Caco-2 (cell line): ENCODE measurements around the gene PTMA. TPM values are rescaled to one million over a fixed set of nuclear protein-coding genes. Genes with fewer than 3 reads are reported as not detected.

Source experiments
- BruUV-seq: library from RNA; stranded (reverse); fragments of 400-500 nt; replicated peaks from 2 replicates; lab custom pipeline; 2021; lab: Mats Ljungman, UMichigan
- CTCF ChIA-PET: fragments of 300-600 bp; sonication (Branson Sonifier 250); formaldehyde crosslinking; loops from one replicate; lab custom pipeline; 2022; ENCODE audit warnings: antibody characterized with exemption; lab: Charles Lee
- POLR2A ChIA-PET: fragments of 300-600 bp; sonication (Branson Sonifier 250); formaldehyde crosslinking; loops from one replicate; lab custom pipeline; 2022; ENCODE audit warnings: antibody characterized with exemption; lab: Charles Lee
- DNase-seq, 2 experiments: peaks; one replicate each; pipeline versions ENCODE4 v3.0.0 to v3.0.0-alpha.2; 2020 to 2022
- H3K27me3 ChIP-seq: replicated peaks from 2 replicates; pipeline ENCODE4 v1.6.0; 2011; ENCODE audit warnings: low read length; ENCODE audit not compliant: control insufficient read depth, insufficient read depth
- H3K36me3 ChIP-seq: 2 replicates; pipeline ENCODE4 v1.5.1; 2011; ENCODE audit warnings: low read length; ENCODE audit not compliant: control insufficient read depth, insufficient read depth
- H3K4me1 ChIP-seq: fragments of 250-450 bp; sonication (Bioruptor Pico); 2 replicates; pipeline ENCODE4 v1.5.1; 2020; ENCODE audit warnings: mild to moderate bottlenecking
- H3K4me3 ChIP-seq: 2 replicates; pipeline ENCODE4 v1.5.1; 2011; ENCODE audit warnings: low read depth, mild to moderate bottlenecking, control low read depth, low read length
- H3K9me3 ChIP-seq: fragments of 250-450 bp; sonication (Bioruptor Pico); 2 replicates; pipeline ENCODE4 v1.5.1; 2020; ENCODE audit warnings: mild to moderate bottlenecking, moderate library complexity
- H3K27ac Mint-ChIP-seq: one replicate; pipeline ENCODE4 v1.8.0; 2022; ENCODE audit warnings: mixed read lengths; ENCODE audit not compliant: unreplicated experiment
- H3K27me3 Mint-ChIP-seq: one replicate; pipeline ENCODE4 v1.8.0; 2022; ENCODE audit warnings: mixed read lengths; ENCODE audit not compliant: insufficient read depth, unreplicated experiment
- H3K36me3 Mint-ChIP-seq: one replicate; pipeline ENCODE4 v1.8.0; 2022; ENCODE audit warnings: mild to moderate bottlenecking, mixed read lengths; ENCODE audit not compliant: insufficient read depth, unreplicated experiment
- H3K4me1 Mint-ChIP-seq: one replicate; pipeline ENCODE4 v1.8.0; 2022; ENCODE audit warnings: low read depth, mixed read lengths; ENCODE audit not compliant: unreplicated experiment
- H3K4me3 Mint-ChIP-seq: one replicate; pipeline ENCODE4 v1.8.0; 2022; ENCODE audit warnings: mild to moderate bottlenecking, moderate library complexity, mixed read lengths; ENCODE audit not compliant: unreplicated experiment
- H3K9me3 Mint-ChIP-seq: one replicate; pipeline ENCODE4 v1.8.0; 2022; ENCODE audit warnings: mixed read lengths; ENCODE audit not compliant: unreplicated experiment
- intact Hi-C: fragments of 100-400 bp; cut with micrococcal nuclease; formaldehyde crosslinking; loops from one replicate; pipeline ENCODE4 v1.10.0; 2022; ENCODE audit not compliant: unreplicated experiment
- total RNA-seq: library from RNA; stranded (reverse); gene quantifications from 2 replicates; pipeline ENCODE4 v1.2.3, GENCODE V29; 2022
- TF ChIP-seq, protein P1 (sequence below), 2 experiments: fragments of 200-600 bp in 1 of 2; IDR thresholded peaks; 1 replicate in 1 of 2; 2 replicates in 1 of 2; pipeline versions ENCODE4 v1.5.1 to v1.8.0; 2011 to 2022; ENCODE audit warnings: antibody characterized with exemption in 1 of 2, control low read depth in 1 of 2, inconsistent platforms in 1 of 2, low read depth in 1 of 2, low read length in 1 of 2, mild to moderate bottlenecking in 1 of 2, moderate library complexity in 1 of 2; ENCODE audit not compliant: insufficient read depth in 1 of 2, severe bottlenecking in 1 of 2, unreplicated experiment in 1 of 2

Gene PTMA
- total RNA-seq, 1 experiment from 2014 or later, result 669 TPM

DNA sequence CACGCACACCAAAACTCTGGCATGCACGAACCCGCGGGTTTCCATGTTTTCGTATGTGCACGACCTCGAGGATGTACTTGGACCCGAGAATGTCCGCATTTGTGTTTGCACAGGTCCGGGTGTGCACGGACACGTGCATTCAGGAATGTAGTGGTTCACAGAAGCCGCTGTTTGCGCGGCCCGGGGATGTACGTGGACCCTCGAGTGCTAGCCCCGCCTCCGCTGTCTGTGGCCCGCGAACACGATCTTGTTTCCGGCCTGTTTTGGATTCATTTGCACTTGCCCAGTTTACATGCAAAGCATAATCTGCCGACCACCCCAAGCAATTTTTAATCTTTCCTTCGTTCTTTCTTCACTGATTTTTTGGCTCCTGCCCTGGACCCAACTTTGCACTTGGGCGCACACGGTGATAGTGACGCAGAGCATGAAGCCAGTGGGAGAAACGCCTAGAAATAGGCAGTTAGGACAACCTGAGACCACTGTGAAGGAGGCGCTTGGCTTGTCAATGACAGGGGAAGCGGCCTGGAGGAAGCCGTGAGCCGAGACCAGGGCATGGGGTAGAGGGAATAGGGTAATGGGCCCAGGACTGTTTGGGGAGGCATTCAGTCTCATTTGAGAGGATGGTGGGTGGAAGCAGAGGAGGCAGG lies 45.4 kb upstream of the PTMA start:
- H3K27ac Mint-ChIP-seq, result peak overlapping the region; percentile 93

DNA sequence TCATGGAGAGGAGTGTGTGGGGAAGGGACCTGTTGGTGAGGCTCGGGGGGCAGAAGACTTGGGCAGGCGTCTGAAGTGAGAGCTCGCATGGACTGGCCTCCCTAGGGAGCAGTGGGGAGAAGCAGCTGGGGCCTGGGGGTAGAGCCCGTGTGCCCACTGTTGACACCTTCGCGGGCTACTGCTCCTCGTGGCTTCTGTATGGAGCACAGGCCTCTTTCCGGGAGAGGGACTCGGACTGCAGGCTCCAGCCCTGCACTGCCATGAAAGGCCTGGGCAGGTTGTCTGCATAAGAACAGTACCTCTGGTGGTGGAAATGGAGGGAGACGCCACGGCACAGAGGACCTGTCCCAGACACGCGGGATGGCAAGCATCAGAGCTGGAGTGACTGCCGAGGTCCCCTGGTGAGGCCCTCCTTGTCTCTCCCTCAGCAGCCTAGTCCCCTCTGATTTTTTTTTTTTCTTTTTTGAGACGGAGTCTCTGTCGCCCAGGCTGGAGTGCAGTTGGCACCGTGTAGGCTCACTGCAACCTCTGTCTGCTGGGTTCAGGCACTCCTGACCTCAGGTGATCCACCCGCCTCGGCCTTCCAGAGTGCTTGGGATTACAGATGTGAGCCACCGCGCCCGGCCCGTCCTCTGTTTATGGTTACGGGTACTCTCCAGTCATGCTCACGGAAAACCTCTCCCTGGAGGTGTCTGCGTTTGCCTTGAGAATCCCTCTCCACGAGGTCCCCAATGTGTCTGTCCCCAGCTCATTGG lies 44.7 kb upstream of the PTMA start:
- Histone ChIP-seq H3K36me3 (no peaks in the 10 kb centered on the region), H3K4me1 (peaks cover 44% of the 10 kb centered on the region), H3K4me3 (no peak overlapping the region), H3K9me3 (no peaks in the 10 kb centered on the region), H3K27me3 (no peaks in the 10 kb centered on the region)
- intact Hi-C loops, result loop anchor here (5.0 kb wide), 1 partner anchor 119 kb away; the partner anchor contains the start of gene PDE6D
- peak overlapping the region; percentile 77 for H3K4me3 Mint-ChIP-seq
- no peaks in the 10 kb centered on the region for H3K27me3 Mint-ChIP-seq
- DNase-seq, result peak; percentile 31 to 52
- CTCF ChIA-PET, result no interaction called here
- peak overlapping the region; percentile 93 for H3K27ac Mint-ChIP-seq
- POLR2A ChIA-PET, result no interaction called here
- TF ChIP-seq, protein P1, sequence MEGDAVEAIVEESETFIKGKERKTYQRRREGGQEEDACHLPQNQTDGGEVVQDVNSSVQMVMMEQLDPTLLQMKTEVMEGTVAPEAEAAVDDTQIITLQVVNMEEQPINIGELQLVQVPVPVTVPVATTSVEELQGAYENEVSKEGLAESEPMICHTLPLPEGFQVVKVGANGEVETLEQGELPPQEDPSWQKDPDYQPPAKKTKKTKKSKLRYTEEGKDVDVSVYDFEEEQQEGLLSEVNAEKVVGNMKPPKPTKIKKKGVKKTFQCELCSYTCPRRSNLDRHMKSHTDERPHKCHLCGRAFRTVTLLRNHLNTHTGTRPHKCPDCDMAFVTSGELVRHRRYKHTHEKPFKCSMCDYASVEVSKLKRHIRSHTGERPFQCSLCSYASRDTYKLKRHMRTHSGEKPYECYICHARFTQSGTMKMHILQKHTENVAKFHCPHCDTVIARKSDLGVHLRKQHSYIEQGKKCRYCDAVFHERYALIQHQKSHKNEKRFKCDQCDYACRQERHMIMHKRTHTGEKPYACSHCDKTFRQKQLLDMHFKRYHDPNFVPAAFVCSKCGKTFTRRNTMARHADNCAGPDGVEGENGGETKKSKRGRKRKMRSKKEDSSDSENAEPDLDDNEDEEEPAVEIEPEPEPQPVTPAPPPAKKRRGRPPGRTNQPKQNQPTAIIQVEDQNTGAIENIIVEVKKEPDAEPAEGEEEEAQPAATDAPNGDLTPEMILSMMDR (IDR thresholded peaks at IDR 0.05; ENCODE audit: insufficient read depth in 1 of 2, low read depth in 1 of 2, low read length in 1 of 2, severe bottlenecking in 1 of 2, unreplicated experiment in 1 of 2), result no peak
- no TSS peak for BruUV-seq
- peaks cover 7% of the 10 kb centered on the region for H3K4me1 Mint-ChIP-seq
- peaks cover 19% of the 10 kb centered on the region for H3K36me3 Mint-ChIP-seq
- no peaks in the 10 kb centered on the region for H3K9me3 Mint-ChIP-seq

More for the DNA sequence above, 45.4 kb upstream of the PTMA start:
- ChIA-PET POLR2A (interaction anchor here (0.6 kb wide), 1 partner anchor 45 kb away, joined by 5 read pairs; the partner anchor contains the start of gene PTMA), CTCF (interaction anchor here (1.0 kb wide), 2 partner anchors 12 to 15 kb away, joined by 3 to 9 read pairs; no protein-coding TSS in a partner anchor)
- peaks cover 19% of the 10 kb centered on the region for H3K36me3 Mint-ChIP-seq
- Histone ChIP-seq H3K27me3 (no peaks in the 10 kb centered on the region), H3K4me3 (peak overlapping the region; percentile 40), H3K4me1 (peaks cover 47% of the 10 kb centered on the region), H3K36me3 (no peaks in the 10 kb centered on the region), H3K9me3 (no peaks in the 10 kb centered on the region)
- H3K4me3 Mint-ChIP-seq, result peak overlapping the region; percentile 77
- intact Hi-C loops, result loop anchor here (1.0 to 5.0 kb wide), 4 partner anchors 17 to 119 kb away; partner anchors contain the start of gene PDE6D
- DNase-seq, result peak; percentile 72 to 84
- no peaks in the 10 kb centered on the region for H3K27me3 Mint-ChIP-seq
- TF ChIP-seq, protein P1 (IDR thresholded peaks at IDR 0.05; ENCODE audit: insufficient read depth in 1 of 2, low read depth in 1 of 2, low read length in 1 of 2, severe bottlenecking in 1 of 2, unreplicated experiment in 1 of 2), result no peak
- H3K4me1 Mint-ChIP-seq, result peaks cover 7% of the 10 kb centered on the region
- no TSS peak for BruUV-seq
- no peaks in the 10 kb centered on the region for H3K9me3 Mint-ChIP-seq

DNA sequence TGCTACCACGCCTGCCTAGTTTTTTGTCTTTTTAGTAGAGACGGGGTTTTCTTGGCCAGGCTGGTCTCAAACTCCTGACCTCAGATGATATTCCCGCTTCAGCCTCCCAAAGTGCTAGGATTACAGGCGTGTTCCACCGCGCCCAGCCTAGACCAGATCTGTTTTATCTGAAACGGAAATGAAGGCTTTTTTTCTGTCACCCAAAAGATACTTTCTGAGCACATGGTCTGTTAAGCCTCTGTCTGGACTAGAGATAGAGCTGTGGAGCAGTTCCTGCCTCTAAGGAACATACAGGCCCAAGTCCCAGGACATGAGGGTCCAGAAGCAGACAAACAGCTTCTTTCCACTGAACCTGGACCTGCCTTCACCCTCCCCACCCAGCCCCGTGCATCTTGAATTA lies 43.6 kb upstream of the PTMA start:
- H3K27me3 ChIP-seq, result no peaks in the 10 kb centered on the region
- intact Hi-C loops, result loop anchor here (5.0 kb wide), 1 partner anchor 118 kb away; the partner anchor contains the start of gene PDE6D
- Mint-ChIP-seq H3K4me3 (no peak overlapping the region), H3K27me3 (no peaks in the 10 kb centered on the region), H3K9me3 (no peaks in the 10 kb centered on the region), H3K4me1 (peaks cover 7% of the 10 kb centered on the region), H3K27ac (no peak overlapping the region), H3K36me3 (peaks cover 19% of the 10 kb centered on the region)
- ChIA-PET POLR2A (no interaction called here), CTCF (interaction anchor here (3.0 kb wide), 1 partner anchor 10 kb away, joined by 18 read pairs; no protein-coding TSS in a partner anchor)
- no peaks in the 10 kb centered on the region for H3K36me3 ChIP-seq
- H3K4me1 ChIP-seq, result peaks cover 42% of the 10 kb centered on the region
- TF ChIP-seq, protein P1 (IDR thresholded peaks at IDR 0.05; ENCODE audit: insufficient read depth in 1 of 2, low read depth in 1 of 2, low read length in 1 of 2, severe bottlenecking in 1 of 2, unreplicated experiment in 1 of 2), result no peak
- no peak for DNase-seq
- no peaks in the 10 kb centered on the region for H3K9me3 ChIP-seq
- BruUV-seq, result no TSS peak
- H3K4me3 ChIP-seq, result no peak overlapping the region
